Right hindlimb (tissue), 1 donor: ENCODE results near the gene IRS2.
A peak's percentile ranks its signal among the peaks of the same experiment; 100 is the strongest.
"Not testable (repeated sequence)": the region's sequence is repeated elsewhere in the genome, so short reads cannot be mapped to it uniquely, and the experiment has no call there.

Experiments
- DNase-seq: peaks from one replicate; pipeline ENCODE4 v3.0.0-alpha.2; 2018

Gene IRS2

DNA sequence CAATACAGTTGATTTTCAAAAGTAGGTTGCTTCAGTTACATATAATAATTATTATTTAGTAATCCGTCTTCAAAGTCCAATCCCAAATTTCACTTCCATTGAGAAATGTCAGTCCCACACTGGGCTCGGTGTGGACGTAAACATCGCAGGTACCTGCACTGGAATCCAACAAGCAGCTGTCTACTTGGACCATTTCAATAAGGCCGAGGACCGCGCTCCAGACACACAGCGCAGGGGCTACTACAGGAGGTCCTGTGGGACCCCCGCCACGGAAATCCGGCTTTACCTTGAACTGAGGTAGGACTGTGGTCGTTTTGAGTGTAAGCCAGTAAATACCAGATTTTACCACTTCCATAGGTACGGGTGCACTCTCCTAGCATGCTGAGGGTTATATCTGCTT is 30.8 kb downstream of the IRS2 start:
- DNase-seq: no peak

DNA sequence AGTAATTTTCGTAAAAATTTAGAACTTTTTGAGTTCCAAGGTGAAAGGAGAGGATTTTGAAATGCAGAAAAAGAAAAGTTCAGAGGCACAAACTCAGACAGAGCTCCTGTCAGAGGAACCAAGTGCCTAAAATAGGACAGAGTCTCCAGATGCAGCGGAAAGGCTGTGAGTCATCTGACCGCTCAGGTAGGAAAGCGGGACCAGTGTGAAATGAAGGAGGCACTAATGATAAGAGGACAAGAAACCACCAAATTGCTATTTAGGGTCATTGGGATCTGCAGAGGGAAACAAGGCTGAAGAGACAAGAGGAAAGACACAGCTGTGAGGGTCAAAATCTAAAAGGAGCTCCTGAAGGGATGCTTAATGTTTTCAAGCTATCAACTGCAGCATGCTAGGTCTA is 34.9 kb downstream of the IRS2 start:
- no peak for DNase-seq

DNA sequence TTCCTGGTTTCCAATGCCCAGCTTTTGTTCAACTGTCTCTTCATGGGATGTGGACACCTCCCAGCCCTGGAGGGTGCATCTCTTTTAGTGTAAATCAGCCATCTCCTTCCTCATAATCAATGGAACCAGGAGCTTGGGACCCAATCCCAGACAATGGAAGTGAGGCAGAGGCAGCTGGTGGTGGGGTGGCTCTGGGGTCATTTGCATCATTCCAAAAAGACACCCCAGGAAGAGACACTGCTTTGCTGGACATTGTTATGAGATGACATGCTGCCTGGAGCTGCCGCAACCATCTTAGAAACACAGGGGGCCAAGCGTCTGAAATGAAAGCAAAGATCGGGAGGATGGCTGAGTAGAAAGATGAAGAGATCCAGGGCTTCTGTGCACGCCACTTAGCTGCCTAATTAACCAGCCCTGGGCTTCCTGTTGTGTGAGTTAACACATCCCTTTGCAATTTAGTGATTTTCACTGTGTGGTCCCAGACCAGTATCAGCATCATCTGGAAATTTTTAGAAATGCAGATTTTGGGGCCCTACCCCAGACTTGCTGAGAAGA is 36.1 kb downstream of the IRS2 start:
- DNase-seq: no peak

DNA sequence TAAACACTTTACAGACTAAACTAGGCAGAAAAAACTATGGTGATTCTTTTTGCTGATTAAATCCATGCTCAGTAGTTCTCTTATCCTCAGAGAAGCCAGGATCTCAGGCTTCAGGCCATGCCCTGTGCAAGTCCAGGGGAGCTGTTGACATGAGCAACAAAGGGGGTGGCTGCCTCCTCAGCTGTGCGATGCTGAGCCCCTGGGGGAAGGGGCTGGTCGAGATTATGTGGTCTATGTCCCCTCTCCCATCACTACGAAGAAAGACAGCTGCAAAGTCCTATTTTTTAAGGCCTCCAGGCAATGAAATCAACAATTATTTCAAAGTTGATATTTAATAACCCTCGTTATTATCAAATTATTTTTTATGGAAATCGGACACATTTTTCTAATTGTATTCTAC is 37.0 kb downstream of the IRS2 start:
- no peak for DNase-seq

DNA sequence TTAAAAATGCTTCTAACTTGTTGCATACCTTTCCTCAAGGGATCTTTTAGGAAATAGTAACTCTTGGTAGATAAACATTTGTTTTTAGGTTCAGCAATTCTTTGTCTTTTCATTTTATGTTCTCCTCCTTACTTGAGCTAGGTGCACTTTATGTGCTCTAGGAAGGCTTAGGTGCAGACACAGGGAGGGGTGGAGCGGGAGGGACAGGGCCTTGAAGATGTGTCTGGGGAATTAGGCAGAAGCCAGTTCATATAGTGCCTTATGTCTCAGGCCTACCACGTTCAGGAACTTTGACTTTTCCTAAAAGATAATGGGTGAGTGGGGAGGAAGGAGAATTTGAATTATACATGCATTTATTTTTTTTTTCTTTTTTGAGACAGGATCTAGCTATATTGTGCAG is 37.7 kb downstream of the IRS2 start:
- no peak for DNase-seq

DNA sequence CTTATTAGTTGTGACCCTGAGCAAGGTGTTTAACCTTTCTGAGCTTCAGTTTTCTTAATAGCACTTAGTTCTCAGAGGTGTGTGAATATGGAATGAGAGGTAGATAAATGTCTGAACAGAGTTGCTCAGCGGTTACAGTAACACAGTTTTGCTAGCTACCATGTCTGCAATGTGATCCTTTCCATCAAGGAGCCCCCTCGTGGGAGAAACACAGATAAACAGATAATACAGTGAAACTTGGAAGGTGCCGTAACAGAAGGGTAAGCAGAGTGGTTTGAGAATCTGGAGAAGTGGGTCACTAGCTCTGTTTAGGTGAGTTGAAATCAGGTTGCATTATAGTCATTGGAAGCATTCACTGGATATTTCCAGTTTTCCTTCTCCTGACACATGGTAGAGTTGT is 38.9 kb downstream of the IRS2 start:
- DNase-seq: no peak

DNA sequence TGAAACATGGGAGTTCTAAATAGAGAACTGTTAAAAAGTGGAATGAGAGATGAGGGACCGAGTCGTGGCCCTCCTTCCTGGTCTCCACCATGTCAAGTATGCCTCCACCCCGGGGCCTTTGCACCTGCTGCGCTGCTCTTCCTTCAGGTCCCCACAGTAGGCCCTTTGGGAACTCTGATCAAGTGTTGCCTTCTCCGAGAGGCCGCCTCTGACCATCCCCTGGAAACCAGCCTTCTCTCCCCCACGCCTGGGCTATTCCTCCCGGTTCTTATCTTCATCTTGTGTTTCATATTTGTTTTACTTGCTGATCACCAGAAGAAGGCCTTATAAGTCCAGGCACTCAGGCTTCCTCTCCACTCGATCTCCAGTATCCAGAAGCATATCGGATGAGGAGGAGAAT is 40.0 kb downstream of the IRS2 start:
- no peak for DNase-seq

DNA sequence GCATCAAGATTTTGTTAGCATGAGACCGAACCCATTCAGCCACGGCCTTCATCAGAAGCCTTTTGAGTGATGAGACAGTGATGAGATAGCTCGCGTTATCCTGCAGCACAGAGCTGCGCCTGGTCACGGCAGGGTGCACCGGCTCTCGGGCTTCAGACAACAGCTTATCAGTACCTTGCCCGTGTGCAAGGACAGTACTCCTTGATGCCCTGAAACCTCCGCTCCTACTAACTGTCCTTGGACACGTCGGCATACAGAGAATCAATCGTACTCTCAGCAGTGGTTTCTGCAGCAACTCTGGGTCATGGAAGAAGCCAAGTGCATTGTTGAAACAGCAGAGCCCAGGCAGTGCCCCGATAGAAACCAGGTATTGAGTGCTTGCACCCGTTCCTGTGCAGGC is 40.7 kb downstream of the IRS2 start:
- no peak for DNase-seq

DNA sequence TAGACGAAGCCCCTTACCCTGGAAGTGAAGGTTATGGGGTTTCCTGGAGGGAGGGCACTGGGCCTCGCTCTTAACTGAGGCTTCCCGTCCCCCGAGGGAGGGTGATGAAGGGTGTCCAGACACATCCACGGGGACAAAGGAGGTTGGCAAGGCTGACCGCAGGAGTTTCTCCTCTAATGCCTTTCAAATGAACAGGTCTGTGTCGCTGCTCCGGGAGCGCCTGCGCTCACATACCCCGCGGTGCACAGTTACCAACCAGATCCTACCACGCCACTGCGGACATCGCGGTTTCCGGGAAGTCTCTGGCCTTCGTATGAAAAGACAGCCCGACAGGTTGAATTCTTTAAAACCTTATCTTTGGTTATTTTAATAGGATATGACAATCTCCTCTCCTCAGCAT is 41.3 kb downstream of the IRS2 start:
- no peak for DNase-seq

DNA sequence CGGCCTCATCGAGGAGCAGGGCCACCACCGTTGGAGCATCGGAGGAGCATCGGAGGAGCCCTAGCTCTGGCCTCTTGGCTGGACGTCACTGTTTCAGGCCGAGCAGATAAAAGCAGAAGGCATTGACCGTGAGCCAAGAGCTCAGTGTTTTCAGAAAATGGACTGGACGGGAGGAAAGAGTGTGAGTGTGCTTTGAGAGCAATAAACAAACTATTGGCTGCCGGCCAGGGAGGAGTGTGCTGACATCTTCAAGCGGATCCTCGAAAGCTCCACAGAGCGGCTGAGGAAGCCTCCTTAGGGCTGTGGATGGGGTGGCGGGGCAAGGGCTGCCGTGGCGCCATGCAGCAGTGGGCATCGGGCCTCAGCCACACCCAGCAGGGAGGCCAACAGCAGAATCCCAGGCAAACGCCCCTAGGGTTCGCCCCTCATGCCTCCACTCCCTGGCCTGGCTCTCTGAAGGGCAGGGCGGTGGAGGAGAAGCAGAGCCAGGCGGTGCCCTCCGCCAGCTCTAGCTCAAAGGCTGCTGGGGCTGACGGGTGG is 41.8 kb downstream of the IRS2 start:
- DNase-seq: peak; percentile 65

DNA sequence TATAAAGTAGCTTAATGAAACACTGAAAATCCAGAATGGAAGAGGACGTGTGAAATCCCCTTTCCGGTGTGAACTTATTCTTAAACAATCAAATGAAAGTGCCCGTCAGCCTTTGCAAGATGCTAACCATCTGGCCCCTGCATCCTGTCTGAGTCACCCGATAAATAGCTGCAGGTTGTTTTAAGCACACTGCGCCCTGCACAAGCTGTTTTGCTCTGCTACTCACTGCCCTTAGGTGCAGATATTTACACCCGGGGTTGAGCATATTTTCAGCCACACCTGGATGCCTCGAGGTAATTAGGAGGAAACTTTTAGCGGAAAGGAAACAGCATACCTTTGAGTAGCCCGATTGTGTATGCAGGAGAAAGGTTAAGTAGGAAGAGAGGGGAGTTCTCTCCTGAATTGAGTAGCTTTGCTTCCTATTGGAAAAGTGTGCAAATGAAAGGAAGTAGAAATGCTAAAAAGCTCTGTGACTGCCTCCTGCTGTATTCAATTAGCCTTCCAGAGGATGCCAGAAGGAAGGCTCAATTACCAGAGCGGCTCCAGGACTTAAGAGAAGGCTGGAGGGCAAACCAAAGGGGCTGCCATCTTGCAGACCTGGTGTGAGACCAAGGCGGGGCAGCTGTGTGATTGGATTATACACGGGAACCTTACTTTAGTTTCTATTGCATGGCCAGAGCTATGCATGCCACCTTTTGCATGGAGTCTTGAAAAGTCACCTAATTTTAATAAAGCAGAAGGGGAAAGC is 42.5 kb downstream of the IRS2 start:
- no peak for DNase-seq

DNA sequence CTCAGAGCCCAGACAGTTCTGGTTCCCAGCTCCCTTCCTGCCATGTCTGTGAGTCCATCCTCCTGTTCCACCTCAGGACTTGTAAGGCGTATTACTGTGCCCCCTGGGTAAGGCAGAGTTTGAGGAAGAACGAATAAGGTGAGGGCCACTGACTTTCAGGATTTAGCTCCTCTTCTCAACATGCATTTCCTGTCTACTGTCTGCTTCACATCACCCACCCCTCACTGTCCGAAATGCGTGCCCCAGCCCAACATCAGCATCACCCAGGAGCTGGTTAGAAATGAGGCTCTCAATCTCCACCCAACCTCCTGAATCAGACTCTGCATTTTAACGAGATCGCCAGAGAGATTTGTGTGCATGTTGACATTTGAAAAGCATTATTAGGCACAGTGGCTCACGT is 44.4 kb downstream of the IRS2 start:
- DNase-seq: no peak

DNA sequence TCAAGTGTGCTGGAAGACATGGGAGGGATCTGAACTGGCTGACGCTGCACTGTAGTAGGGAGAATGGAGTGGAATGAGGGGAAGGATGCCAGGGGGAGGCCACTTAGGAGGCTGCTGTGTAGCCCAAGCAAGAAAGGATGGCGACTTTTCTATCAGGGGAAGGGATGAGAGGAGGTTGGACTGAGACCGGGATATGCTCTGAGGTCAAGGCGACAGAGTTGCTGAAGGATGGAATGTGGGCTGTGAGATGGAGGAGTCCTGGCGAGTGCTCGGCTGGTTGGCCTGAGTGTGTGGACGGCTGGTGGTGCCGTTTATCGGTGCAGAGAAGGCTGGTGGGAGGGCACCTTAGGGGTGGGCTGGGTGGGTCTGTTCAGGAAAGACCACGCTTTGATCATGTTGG is 45.7 kb downstream of the IRS2 start:
- DNase-seq: no peak

DNA sequence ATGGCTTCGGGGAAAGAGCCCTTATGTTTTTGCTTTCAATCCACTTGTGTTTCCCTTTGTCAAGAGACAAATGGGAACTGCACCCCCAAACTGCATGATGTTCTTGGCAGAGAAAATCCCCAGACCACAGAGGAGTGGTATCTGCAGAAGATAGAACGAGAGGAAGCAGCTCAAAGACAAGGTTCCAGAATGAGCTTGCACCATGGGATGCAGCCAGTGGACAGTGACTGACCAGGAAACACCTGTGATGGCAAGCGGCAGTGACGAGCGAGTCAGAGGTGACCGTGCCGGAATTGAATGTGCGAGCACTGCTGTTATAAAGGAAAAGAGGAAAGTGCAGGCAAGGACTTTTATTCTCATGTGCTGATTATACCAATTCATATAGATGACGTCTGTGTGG is 46.3 kb downstream of the IRS2 start:
- DNase-seq: no peak

DNA sequence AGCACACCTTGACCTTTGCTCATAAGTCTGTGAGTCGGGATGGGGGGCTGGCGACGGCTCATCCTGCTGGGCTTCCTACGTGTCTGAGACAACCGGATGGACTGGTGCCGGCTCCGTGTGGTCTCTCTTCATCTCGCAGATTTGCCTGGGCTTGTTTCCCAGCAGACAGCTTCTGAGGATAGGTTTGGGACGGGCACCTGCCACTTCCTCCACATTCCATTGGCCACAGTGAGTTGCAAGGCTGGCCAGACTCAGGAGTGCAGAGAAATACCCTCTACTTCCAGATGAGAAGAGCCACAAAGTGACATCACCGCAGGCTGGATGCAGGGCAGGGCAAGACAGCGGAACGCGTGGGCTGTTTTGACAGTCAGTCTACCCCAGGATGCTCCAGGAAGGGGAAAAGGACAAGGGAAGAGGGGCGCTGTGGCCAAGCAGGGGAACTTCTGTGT is 48.1 kb downstream of the IRS2 start:
- no peak for DNase-seq

DNA sequence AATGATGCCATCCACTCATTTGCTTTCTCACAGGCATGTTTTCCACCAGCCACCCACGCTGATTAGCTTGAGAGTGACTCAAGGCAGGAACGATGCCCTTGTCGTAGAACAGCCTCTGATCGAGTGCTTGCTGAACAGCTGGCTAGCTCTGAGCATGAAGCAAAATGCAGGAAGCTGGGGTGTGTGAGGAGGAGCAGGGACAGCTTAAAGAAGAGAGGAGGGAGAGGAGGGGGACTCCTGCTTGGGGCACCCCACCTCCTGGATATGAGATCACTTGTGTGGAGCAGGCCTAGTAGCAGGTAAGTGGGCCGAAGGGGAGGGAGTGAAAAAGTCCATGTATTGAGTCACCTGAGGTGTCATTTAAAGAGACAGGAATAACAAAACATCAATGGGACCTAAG is 48.8 kb downstream of the IRS2 start:
- no peak for DNase-seq

DNA sequence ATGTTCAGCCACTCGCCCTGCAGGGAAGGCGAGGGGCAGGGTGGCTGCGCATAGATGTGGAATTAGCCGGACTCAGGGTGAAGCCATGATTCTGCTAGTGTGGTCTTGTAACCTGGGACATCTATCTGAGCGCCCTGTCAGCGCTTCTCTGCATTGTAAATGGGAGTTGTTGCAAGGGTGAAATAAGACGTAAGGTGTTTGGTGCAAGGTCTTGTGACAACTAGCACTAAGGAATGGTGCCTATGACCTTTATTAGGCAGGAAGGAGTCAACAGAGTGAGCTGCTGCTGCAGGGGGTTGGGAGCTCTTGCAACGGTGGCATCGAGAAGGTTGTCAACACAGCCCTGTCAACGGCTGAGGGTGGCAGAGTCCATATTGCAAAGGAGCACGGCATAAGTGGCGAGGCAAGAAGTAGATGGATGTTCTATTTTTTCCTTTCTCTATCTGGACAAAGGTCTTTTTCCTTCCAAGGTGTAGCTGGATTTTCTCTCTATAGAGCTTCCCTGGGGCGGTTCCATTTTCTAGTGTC is 49.3 kb downstream of the IRS2 start:
- no peak for DNase-seq

DNA sequence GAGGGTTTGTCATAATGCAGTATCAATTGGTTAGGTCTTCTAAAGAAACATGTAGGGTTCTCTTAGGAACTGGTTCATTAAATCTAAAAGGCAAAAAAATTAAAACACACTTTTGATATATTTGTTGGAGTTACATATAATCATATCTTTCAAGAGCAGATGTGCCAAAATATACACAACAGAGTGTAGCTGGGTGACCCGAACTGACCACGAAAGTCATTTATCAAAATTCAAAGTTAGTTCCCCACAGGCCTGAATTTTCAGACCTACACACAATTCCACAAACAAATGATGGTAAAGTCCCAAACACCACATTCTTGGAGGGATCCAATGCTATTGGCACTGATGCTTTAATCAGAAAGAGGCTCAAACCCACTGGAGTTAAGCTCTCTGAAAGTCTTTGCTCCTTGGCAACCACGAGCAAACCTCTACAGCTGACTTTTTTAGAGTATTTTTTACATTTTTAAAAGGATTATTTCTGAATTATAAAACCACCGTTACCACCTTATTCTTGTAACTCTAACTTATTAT is 50.9 kb downstream of the IRS2 start:
- DNase-seq: no peak

DNA sequence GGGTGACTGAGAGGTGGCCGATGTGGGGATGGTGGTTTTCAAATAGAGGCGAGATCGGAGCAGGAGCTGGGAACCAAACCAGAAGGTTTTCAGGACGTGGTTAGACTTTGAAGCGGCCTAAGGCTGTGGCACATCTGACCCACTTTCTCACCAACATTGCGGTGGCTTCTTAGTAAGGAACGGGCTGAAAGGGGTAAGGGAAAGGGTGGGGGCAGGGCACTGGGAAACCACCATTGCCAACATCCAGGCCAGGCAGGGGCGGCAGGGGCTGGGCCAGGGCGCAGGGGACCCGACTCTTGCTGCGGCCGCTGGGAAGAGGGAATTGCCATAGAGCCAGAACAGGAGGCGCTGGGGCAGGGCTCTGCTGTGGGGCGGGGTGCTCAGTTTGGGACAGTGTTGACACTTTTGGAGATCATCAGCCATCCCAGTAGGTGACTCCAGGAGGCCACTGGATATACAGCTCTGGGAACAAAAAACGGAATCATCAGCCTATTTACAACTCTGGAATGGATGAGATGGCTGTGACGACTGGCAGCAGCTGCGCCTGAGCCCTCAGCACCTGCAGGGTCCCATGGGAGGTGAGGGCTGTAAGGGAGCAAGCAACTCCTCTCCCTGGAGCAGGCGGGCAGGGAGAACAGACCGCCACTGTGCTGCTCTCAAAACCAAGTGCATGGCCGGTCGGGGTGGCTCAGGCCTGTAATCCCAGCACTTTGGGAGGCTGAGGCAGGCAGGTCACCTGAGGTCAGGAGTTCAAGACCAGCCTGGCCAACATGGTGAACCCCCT is 52.2 kb downstream of the IRS2 start:
- no peak for DNase-seq

DNA sequence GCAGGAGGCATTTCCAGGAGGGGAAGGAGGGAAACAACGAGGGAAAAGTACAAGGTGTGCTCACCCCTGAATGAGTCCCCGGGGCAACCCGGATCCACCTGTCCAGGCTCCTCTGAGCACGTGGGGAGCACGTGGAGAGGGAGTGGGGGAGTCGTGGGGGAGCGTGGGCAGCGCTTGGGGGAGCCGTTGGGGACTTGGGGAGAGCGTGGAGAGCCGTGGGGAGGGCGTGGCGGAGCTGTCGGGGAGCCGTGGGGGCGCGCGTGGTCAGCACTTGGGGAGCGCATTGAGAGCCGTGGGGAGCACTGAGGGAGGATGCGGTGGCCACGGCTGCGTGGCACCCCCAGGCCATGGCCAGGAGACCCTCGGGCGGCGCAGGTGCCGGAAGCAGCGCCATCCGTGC is 52.8 kb downstream of the IRS2 start:
- no peak for DNase-seq

DNA sequence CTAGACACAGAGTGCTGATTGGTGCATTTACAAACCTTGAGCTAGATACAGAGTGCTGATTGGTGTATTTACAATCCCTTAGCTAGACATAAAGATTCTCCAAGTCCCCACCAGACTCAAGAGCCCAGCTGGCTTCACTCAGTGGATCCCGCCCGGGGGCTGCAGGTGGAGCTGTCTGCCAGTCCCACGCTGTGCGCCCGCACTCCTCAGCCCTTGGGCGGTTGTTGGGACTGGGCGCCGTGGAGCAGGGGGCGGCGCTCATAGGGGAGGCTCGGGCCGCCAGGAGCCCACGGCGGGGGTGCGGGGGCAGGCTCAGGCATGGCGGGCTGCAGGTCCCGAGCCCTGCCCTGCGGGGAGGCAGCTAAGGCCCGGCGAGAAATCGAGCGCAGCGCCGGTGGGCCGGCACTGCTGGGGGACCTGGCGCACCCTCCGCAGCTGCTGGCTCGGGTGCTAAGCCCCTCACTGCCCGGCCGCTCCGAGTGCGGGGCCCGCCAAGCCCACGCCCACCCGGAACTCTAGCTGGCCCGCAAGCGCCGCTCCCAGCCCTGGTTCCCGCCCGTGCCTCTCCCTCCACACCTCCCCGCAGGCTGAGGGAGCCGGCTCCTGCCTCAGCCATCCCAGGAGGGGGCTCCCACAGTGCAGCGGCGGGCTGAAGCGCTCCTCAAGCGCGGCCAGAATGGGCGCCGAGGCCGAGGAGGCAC is 53.8 kb downstream of the IRS2 start:
- not testable (repeated sequence) for DNase-seq

DNA sequence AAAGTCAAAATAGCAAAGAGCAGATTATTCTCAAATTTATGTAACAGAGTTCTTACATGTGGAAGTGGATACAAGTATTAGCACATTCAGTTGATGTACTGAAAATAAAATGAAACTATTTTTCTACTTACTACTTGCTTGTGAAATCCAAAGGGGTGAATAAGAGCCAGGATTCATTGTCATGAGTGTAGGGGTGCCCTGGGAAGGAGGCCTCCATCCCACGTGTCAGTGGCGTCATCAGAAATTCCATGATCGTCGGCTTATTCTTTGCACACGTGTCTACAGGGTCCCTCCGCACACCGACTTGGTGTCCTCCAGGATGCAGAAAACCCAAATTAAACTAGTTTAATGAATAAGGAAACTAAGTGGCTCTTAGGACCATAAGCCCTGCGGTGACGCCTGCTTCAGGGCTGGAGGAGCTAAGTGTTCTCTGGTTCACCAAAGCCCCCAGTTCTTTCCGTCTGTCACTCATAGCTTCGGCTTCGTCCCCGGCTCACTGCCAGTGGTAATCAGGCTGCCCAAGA is 55.5 kb downstream of the IRS2 start:
- DNase-seq: no peak
